SU-DHL-6 (cell line): Measurements from ENCODE around the gene PLD5.

Source experiments
- CTCF ChIP-seq: fragments of 200-600 bp; sonication (generic); IDR thresholded peaks from one replicate; pipeline ENCODE4 v1.5.1; 2017; ENCODE audit warnings: antibody characterized with exemption, mild to moderate bottlenecking, low read length, moderate library complexity; ENCODE audit not compliant: insufficient read depth, poor library complexity, severe bottlenecking
- EZH2phosphoT487 ChIP-seq: fragments of 200-600 bp; sonication (generic), shearing (Covaris generic); conservative IDR thresholded peaks from 2 replicates; pipeline ENCODE4 v1.6.1; 2018; ENCODE audit warnings: mild to moderate bottlenecking, antibody characterized with exemption, low read length, moderate library complexity, mixed read lengths

GRCh38 chr1:242401937-242402336 lies 122.6 kb downstream of the PLD5 start:
- TF ChIP-seq CTCF = no peak
- TF ChIP-seq EZH2phosphoT487 = no peak
